ENCODE data around the gene SLC6A6.

SLC6A6 gene

DNA sequence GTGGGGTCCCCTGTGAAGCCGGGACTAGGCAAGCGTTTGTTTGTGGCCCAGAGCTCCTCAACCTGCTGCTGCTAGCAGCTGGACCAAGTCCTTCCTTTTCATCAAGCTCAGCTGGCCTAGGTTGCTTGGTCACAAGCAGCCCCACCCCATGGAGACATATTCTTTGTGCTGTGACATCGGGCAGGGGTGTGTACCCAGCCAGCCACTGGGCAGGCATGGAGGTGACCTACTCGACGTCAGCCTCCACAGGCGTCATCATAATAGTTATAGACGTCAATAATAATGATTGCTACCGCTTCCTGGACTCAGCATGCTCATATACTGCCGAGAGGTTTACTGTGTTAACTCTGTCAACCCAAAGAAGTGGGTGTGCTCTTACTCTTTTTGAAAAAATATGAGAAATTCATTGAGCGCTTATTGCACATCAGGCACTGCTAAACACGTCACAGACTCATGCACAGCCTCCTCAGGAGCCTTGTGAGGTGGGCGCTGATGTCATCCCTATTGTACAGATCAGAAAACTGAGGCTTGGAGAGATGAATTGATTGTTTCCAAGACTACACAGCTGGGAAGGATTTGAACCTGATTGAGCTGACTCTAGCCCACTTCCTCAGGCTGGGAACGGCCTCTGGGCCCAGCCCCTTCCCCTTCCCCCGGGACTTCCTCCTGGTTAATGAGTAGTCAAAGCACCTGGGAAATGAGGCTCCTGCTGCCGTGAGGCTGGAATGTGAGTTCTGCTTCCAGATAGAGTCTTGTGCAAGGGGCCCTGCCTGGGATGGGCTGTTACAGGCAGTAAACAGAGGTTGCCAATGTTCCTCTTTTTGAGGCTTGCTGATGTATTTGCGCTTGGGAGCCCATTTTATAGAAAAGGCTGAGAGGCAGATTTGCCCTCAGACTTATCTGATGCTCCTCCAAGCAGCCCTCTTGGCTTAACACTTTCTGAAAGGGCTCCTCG lies 16.2 kb downstream of the SLC6A6 start:
- no peak overlapping the region for H3K4me3 ChIP-seq (ENCODE audit: low read length)
- no peak overlapping the region for H3K9ac ChIP-seq (ENCODE audit: low read length)
- no peaks in the 10 kb centered on the region for H3F3A ChIP-seq (ENCODE audit: insufficient read depth, low read length)
- no peaks in the 10 kb centered on the region for H3K36me3 ChIP-seq (replicated peaks; ENCODE audit: insufficient read depth, low read length)
- no peaks in the 10 kb centered on the region for H4K20me1 ChIP-seq (ENCODE audit: insufficient read depth, low read length)
- no peak overlapping the region for H2AFZ ChIP-seq (ENCODE audit: low read length)
- H3K27ac ChIP-seq (ENCODE audit: low read length), result no peak overlapping the region
- TF ChIP-seq EZH2phosphoT487 (IDR thresholded peaks at IDR 0.05; ENCODE audit: low read length) (no peak), EZH2 (optimal IDR thresholded peaks at IDR 0.05; ENCODE audit: low read depth, low read length) (no peak)
- TF ChIP-seq, protein P1, sequence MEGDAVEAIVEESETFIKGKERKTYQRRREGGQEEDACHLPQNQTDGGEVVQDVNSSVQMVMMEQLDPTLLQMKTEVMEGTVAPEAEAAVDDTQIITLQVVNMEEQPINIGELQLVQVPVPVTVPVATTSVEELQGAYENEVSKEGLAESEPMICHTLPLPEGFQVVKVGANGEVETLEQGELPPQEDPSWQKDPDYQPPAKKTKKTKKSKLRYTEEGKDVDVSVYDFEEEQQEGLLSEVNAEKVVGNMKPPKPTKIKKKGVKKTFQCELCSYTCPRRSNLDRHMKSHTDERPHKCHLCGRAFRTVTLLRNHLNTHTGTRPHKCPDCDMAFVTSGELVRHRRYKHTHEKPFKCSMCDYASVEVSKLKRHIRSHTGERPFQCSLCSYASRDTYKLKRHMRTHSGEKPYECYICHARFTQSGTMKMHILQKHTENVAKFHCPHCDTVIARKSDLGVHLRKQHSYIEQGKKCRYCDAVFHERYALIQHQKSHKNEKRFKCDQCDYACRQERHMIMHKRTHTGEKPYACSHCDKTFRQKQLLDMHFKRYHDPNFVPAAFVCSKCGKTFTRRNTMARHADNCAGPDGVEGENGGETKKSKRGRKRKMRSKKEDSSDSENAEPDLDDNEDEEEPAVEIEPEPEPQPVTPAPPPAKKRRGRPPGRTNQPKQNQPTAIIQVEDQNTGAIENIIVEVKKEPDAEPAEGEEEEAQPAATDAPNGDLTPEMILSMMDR (IDR thresholded peaks at IDR 0.05; ENCODE audit: low read length), result no peak
- no peaks in the 10 kb centered on the region for H3K79me2 ChIP-seq (ENCODE audit: low read length)
- H3K27me3 ChIP-seq (replicated peaks; ENCODE audit: insufficient read depth, low read length), result no peaks in the 10 kb centered on the region
- no peaks in the 10 kb centered on the region for H3K4me1 ChIP-seq (ENCODE audit: low read length)
- no peaks in the 10 kb centered on the region for H3K9me2 ChIP-seq (replicated peaks; ENCODE audit: insufficient read depth, low read length)
- DNase-seq, result no peak
- H3K4me2 ChIP-seq (ENCODE audit: low read depth, low read length), result no peak overlapping the region
- no peaks in the 10 kb centered on the region for H3K9me3 ChIP-seq (replicated peaks; ENCODE audit: insufficient read depth, low read length)

DNA sequence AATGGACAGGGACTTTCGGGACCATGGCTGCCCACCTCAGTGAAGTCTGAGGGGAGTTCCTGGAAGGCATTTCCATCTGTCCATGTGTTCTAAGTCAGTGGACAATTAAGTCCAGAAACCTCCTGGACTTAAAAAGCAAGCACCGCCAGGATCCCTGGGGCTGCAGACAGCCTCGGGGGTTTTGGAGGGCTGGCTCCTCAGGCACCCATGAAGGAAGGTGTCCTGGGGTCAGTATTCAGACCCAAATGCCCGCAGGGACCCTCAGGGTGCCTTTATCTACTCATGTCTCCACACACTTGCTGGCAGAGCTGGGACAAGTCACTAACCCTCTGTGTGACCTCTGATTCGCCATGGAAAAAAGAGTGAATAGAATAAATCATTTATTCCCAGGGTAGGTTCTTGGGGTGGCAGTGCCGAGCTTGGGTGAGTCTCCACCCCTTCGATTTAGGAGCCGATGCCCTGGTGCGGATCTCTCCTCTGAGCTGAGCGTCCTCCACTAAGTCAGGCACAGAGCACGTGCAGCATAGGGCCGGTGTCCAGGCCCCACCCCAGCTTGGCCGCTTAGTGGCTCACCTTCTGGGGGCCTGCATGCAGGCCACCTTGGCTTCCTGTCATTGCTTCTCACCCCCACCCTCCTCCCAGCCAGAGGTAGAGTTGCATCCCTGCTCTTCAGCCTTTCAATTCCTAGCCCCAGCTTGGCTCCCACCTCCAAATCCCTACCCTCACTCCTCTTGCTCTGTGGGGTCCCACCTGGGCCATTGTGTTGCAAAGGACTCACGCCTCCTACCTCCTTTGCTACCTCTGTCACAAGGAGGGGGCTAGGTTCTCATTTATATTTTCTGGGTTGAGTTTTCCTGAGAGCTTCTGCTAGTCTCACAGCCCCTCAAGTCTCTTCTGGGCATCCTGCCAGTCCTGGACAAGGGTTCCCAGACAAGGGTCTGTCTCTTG lies 19.9 kb downstream of the SLC6A6 start:
- H3K4me1 ChIP-seq (ENCODE audit: low read length), result no peaks in the 10 kb centered on the region
- H3K36me3 ChIP-seq (replicated peaks; ENCODE audit: insufficient read depth, low read length), result no peaks in the 10 kb centered on the region
- no peaks in the 10 kb centered on the region for H3F3A ChIP-seq (ENCODE audit: insufficient read depth, low read length)
- H3K79me2 ChIP-seq (ENCODE audit: low read length), result no peaks in the 10 kb centered on the region
- H3K27me3 ChIP-seq (replicated peaks; ENCODE audit: insufficient read depth, low read length), result no peaks in the 10 kb centered on the region
- H3K4me3 ChIP-seq (ENCODE audit: low read length), result no peak overlapping the region
- no peaks in the 10 kb centered on the region for H4K20me1 ChIP-seq (ENCODE audit: insufficient read depth, low read length)
- H2AFZ ChIP-seq (ENCODE audit: low read length), result no peak overlapping the region
- H3K27ac ChIP-seq (ENCODE audit: low read length), result no peak overlapping the region
- no peak for DNase-seq
- H3K9ac ChIP-seq (ENCODE audit: low read length), result no peak overlapping the region
- H3K9me2 ChIP-seq (replicated peaks; ENCODE audit: insufficient read depth, low read length), result no peaks in the 10 kb centered on the region
- TF ChIP-seq EZH2 (optimal IDR thresholded peaks at IDR 0.05; ENCODE audit: low read depth, low read length), result no peak
- no peak for TF ChIP-seq EZH2phosphoT487 (IDR thresholded peaks at IDR 0.05; ENCODE audit: low read length)
- no peak overlapping the region for H3K4me2 ChIP-seq (ENCODE audit: low read depth, low read length)
- no peaks in the 10 kb centered on the region for H3K9me3 ChIP-seq (replicated peaks; ENCODE audit: insufficient read depth, low read length)

DNA sequence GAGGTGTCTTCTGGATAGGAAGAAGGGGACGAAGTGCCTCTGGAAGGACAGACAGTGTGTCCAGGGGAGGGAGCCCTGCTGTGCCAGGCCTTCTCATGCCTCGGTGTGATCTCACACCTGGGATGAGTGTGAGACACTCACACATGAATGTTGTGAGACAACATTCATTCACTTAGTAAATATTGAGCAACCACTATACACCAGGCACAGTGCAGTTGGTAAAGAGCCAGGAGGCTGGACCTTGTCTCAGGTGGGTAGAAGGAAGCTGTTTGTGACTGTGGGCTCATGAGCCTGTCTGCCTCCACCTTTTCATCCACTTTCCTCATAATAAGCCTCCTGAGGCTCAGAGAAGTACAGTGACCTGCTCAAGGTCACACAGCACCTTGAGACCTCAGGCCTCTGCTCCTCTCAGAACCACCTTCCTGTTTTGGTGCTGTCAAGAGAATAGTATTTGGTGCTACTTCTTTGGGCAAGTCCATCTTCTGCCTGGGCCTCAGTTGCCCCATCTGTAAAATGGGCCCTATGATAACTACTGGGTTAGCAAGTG lies 20.9 kb downstream of the SLC6A6 start:
- Histone ChIP-seq H3K9me2 (replicated peaks; ENCODE audit: insufficient read depth, low read length) (no peaks in the 10 kb centered on the region), H3K27me3 (replicated peaks; ENCODE audit: insufficient read depth, low read length) (no peaks in the 10 kb centered on the region), H3K79me2 (ENCODE audit: low read length) (no peaks in the 10 kb centered on the region), H3K4me2 (ENCODE audit: low read depth, low read length) (no peak overlapping the region), H3K9me3 (replicated peaks; ENCODE audit: insufficient read depth, low read length) (no peaks in the 10 kb centered on the region), H3K9ac (ENCODE audit: low read length) (no peak overlapping the region), H4K20me1 (ENCODE audit: insufficient read depth, low read length) (no peaks in the 10 kb centered on the region), H3F3A (ENCODE audit: insufficient read depth, low read length) (no peaks in the 10 kb centered on the region), H3K4me1 (ENCODE audit: low read length) (peaks cover 4% of the 10 kb centered on the region), H2AFZ (ENCODE audit: low read length) (no peak overlapping the region), H3K27ac (ENCODE audit: low read length) (no peak overlapping the region), H3K4me3 (ENCODE audit: low read length) (no peak overlapping the region), H3K36me3 (replicated peaks; ENCODE audit: insufficient read depth, low read length) (no peaks in the 10 kb centered on the region)
- TF ChIP-seq EZH2phosphoT487 (IDR thresholded peaks at IDR 0.05; ENCODE audit: low read length), result no peak
- TF ChIP-seq, protein P1 (IDR thresholded peaks at IDR 0.05; ENCODE audit: low read length), result no peak
- TF ChIP-seq EZH2 (optimal IDR thresholded peaks at IDR 0.05; ENCODE audit: low read depth, low read length), result no peak
- no peak for DNase-seq
